Measurements from ENCODE around the gene CFAP70.
"Not testable (repeated sequence)": the region's sequence is repeated elsewhere in the genome, so short reads cannot be mapped to it uniquely, and the experiment has no call there.

The CFAP70 gene

GRCh38 chr10:73340121-73340520 is 18.5 kb downstream of the CFAP70 start:
- H3K4me3 ChIP-seq (ENCODE audit: low read depth, low read length): no peak overlapping the region
- no peak for DNase-seq (ENCODE audit: low read depth)
- no peak for TF ChIP-seq CTCF (conservative IDR thresholded peaks at IDR 0.05; ENCODE audit: low read depth, low read length)

GRCh38 chr10:73339436-73339835 is 19.2 kb downstream of the CFAP70 start:
- no peak for TF ChIP-seq CTCF (conservative IDR thresholded peaks at IDR 0.05; ENCODE audit: low read depth, low read length)
- DNase-seq (ENCODE audit: low read depth): no peak
- H3K4me3 ChIP-seq (ENCODE audit: low read depth, low read length): no peak overlapping the region

- TF ChIP-seq CTCF (conservative IDR thresholded peaks at IDR 0.05; ENCODE audit: low read depth, low read length): no peak
- H3K4me3 ChIP-seq (ENCODE audit: low read depth, low read length): no peak overlapping the region
- no peak for DNase-seq (ENCODE audit: low read depth)
Observed at GRCh38 chr10:73338801-73339368, 19.8 kb downstream of the CFAP70 start.

GRCh38 chr10:73333202-73333601 is 25.5 kb downstream of the CFAP70 start:
- no peak for TF ChIP-seq CTCF (conservative IDR thresholded peaks at IDR 0.05; ENCODE audit: low read depth, low read length)
- no peak for DNase-seq (ENCODE audit: low read depth)

GRCh38 chr10:73332379-73332778 is 26.3 kb downstream of the CFAP70 start:
- H3K4me3 ChIP-seq (ENCODE audit: low read depth, low read length): no peak overlapping the region
- TF ChIP-seq CTCF (conservative IDR thresholded peaks at IDR 0.05; ENCODE audit: low read depth, low read length): no peak
- no peak for DNase-seq (ENCODE audit: low read depth)

More at GRCh38 chr10:73333202-73333601, 25.5 kb downstream of the CFAP70 start:
- H3K4me3 ChIP-seq (ENCODE audit: low read depth, low read length): no peak overlapping the region

GRCh38 chr10:73328523-73328922 is 30.1 kb downstream of the CFAP70 start:
- DNase-seq (ENCODE audit: low read depth); H3K4me3 ChIP-seq (ENCODE audit: low read depth, low read length): not testable (repeated sequence)

GRCh38 chr10:73325290-73325689 is 33.4 kb downstream of the CFAP70 start:
- DNase-seq (ENCODE audit: low read depth): not testable (repeated sequence)

GRCh38 chr10:73323582-73323981 is 35.1 kb downstream of the CFAP70 start:
- not testable (repeated sequence) for DNase-seq (ENCODE audit: low read depth); H3K4me3 ChIP-seq (ENCODE audit: low read depth, low read length)

More at GRCh38 chr10:73325290-73325689, 33.4 kb downstream of the CFAP70 start:
- not testable (repeated sequence) for H3K4me3 ChIP-seq (ENCODE audit: low read depth, low read length)

- H3K4me3 ChIP-seq (ENCODE audit: low read depth, low read length): no peak overlapping the region
- no peak for TF ChIP-seq CTCF (conservative IDR thresholded peaks at IDR 0.05; ENCODE audit: low read depth, low read length)
- peak; percentile 2 for DNase-seq (ENCODE audit: low read depth)
Observed at GRCh38 chr10:73310475-73310874, 48.2 kb downstream of the CFAP70 start.

All from choroid plexus epithelial cell (primary cell).